OCI-LY3 (cell line): ENCODE results near the gene BOD1L1.

Experiments used
- CTCF ChIP-seq: fragments of 200-600, 300-600 bp; sonication (generic); IDR thresholded peaks from 2 replicates; pipeline ENCODE4 v1.5.1; 2014; ENCODE audit warnings: antibody characterized with exemption, low read length, low read depth
- EZH2phosphoT487 ChIP-seq: fragments of 200-600 bp; shearing (Covaris generic); IDR thresholded peaks from 2 replicates; pipeline ENCODE4 v1.6.1; 2018; ENCODE audit warnings: antibody characterized with exemption, mixed run types, low read depth

DNA sequence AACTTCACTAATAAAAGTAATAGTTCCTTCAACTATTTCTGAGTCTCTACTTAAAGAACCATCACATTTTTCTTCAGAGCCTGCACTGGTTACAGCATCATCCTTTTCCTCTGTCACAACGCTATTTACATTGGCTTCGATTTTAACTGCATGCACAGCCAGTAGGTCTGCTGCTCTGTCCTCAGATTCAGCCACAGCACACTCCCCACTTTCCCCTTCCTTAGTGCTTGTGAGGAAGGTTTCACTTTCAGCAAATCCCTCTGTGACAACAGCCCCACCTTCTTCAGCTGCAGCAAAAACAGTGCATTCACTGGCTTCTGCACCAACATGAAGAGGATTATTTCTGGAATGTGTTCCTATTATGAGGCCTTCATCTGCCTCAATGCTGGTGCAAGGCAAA, 25.7 kb downstream of the BOD1L1 start:
- TF ChIP-seq CTCF: no peak
- no peak for TF ChIP-seq EZH2phosphoT487
